Sigmoid colon (tissue), 7 donors: ENCODE results near the gene PACS2. TPM values are rescaled to one million over a fixed set of nuclear protein-coding genes. Genes with fewer than 3 reads are reported as not detected.

Experiments
- DNase-seq: peaks from one replicate; pipeline ENCODE4 v3.0.0-alpha.2; 2019
- H3K27ac ChIP-seq, 4 donors: fragments of 200-600 bp; sonication (generic); one replicate each; pipeline ENCODE4 v1.5.1; 2016 to 2019; ENCODE audit warnings: mild to moderate bottlenecking in 1 of 4
- H3K27me3 ChIP-seq, 3 donors: fragments of 200-600 bp; sonication (generic); one replicate each; pipeline ENCODE4 v1.5.1; 2019; ENCODE audit warnings: mild to moderate bottlenecking in 1 of 3
- H3K36me3 ChIP-seq, 4 donors: fragments of 200-600 bp; sonication (generic); one replicate each; pipeline ENCODE4 v1.5.1; 2016 to 2019
- H3K4me1 ChIP-seq, 4 donors: fragments of 200-600 bp; sonication (generic); one replicate each; pipeline ENCODE4 v1.5.1; 2017 to 2019
- H3K4me3 ChIP-seq, 4 donors: fragments of 200-600 bp; sonication (generic); one replicate each; pipeline ENCODE4 v1.5.1; 2017 to 2019; ENCODE audit warnings: mild to moderate bottlenecking in 2 of 4, moderate library complexity in 1 of 4
- H3K9me3 ChIP-seq, 4 donors: fragments of 200-600 bp in 3 of 4; sonication (generic) in 3 of 4; one replicate each; pipeline versions ENCODE4 v1.5.1 to v1.6.1; 2013 to 2019
- EP300 ChIP-seq, 4 donors: sonication (generic); formaldehyde crosslinking; IDR thresholded peaks; one replicate each; pipeline ENCODE4 v1.6.1; 2017; ENCODE audit warnings: antibody characterized with exemption in 4 of 4
- POLR2A ChIP-seq, 2 donors: fragments of 450-650 bp; IDR thresholded peaks; one replicate each; pipeline ENCODE4 v1.6.1; 2016; ENCODE audit warnings: antibody characterized with exemption in 2 of 2, mild to moderate bottlenecking in 2 of 2, moderate library complexity in 2 of 2
- POLR2AphosphoS5 ChIP-seq, 4 donors: sonication (generic); formaldehyde crosslinking; IDR thresholded peaks; one replicate each; pipeline ENCODE4 v1.6.1; 2017; ENCODE audit warnings: antibody characterized with exemption in 4 of 4
- WGBS, 2 donors: extraction: QIAGEN DNeasy Blood & Tissue Kit; methylation state at CpG; one replicate each; pipeline ENCODE4 v1.1.7; 2013; 5-methylcytosine and 5-hydroxymethylcytosine counted together
- intact Hi-C: fragments of 100-400 bp; cut with DNase I; formaldehyde crosslinking; loops from one replicate; pipeline ENCODE4 v1.15.1; 2023
- polyA plus RNA-seq, 3 donors: library from polyadenylated mRNA; stranded (reverse); fragments of 200-250 nt; gene quantifications; one replicate each; pipeline ENCODE4 v1.2.3, GENCODE V29; 2013
- total RNA-seq, 4 donors: library from RNA; depleted of rRNA; stranded (reverse); fragments of >200 nt; gene quantifications; one replicate each; pipeline ENCODE4 v1.1.0, GENCODE V29; 2016
- TF ChIP-seq, protein P1 (sequence below), 4 experiments: fragments of 450-650 bp in 3 of 4; fragments of 200-600 bp in 1 of 4; IDR thresholded peaks; one replicate each; pipeline ENCODE4 v1.5.1; 2016 to 2019; ENCODE audit warnings: antibody characterized with exemption in 4 of 4, mild to moderate bottlenecking in 3 of 4, moderate library complexity in 2 of 4
- donor health status: healthy with polysubstance abuse.
- donor health status: Bipolar disorder and iron deficiency.
- donor health status: healthy.

PACS2 gene
- total and polyA plus RNA-seq, 7 donors: 19.8 to 90.6 (median 46.7) TPM

GRCh38 chr14:105418269-105419194 lies 104.0 kb downstream of the PACS2 start:
- TF ChIP-seq POLR2A (IDR thresholded peaks at IDR 0.05) (no peak), POLR2AphosphoS5 (IDR thresholded peaks at IDR 0.05) (no peak), EP300 (IDR thresholded peaks at IDR 0.05) (no peak)
- TF ChIP-seq, protein P1, sequence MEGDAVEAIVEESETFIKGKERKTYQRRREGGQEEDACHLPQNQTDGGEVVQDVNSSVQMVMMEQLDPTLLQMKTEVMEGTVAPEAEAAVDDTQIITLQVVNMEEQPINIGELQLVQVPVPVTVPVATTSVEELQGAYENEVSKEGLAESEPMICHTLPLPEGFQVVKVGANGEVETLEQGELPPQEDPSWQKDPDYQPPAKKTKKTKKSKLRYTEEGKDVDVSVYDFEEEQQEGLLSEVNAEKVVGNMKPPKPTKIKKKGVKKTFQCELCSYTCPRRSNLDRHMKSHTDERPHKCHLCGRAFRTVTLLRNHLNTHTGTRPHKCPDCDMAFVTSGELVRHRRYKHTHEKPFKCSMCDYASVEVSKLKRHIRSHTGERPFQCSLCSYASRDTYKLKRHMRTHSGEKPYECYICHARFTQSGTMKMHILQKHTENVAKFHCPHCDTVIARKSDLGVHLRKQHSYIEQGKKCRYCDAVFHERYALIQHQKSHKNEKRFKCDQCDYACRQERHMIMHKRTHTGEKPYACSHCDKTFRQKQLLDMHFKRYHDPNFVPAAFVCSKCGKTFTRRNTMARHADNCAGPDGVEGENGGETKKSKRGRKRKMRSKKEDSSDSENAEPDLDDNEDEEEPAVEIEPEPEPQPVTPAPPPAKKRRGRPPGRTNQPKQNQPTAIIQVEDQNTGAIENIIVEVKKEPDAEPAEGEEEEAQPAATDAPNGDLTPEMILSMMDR (IDR thresholded peaks at IDR 0.05): no peak
- Histone ChIP-seq H3K4me3 (peak overlapping the region in 3 of 4 donors; percentile 73 to 84 (median 83)), H3K27ac (peak overlapping the region in 3 of 4 donors; percentile 72 to 83 (median 79)), H3K9me3 (no peaks in the 10 kb centered on the region), H3K36me3 (no peaks in the 10 kb centered on the region), H3K4me1 (peaks cover 0 to 57% (median 52%) of the 10 kb centered on the region in 4 donors), H3K27me3 (peaks cover 0 to under 1% (median 0%) of the 10 kb centered on the region in 3 donors)
- DNase-seq: no peak
- WGBS, 2 donors: 65 to 81% methylated on average over 19 of the region's 19 CpGs
- intact Hi-C loops: loop anchor here (2.0 to 5.0 kb wide), 2 partner anchors 72 to 106 kb away; partner anchors contain the start of genes PACS2 and TEDC1

GRCh38 chr14:105419195-105420091 lies 104.9 kb downstream of the PACS2 start, which contains the start of gene MTA1:
TSS of gene MTA1 (plus strand) at chr14:105419827. CDS start at chr14:105420036, 209 bp downstream.
- Histone ChIP-seq H3K4me3 (peak within 1 kb of the TSS; percentile 73 to 84 (median 78)), H3K36me3 (no peaks in the 10 kb centered on the region), H3K9me3 (no peaks in the 10 kb centered on the region), H3K27ac (peak within 1 kb of the TSS; percentile 74 to 84 (median 81)), H3K4me1 (peaks cover 0 to 54% (median 49%) of the 10 kb centered on the region in 4 donors), H3K27me3 (no peaks in the 10 kb centered on the region)
- intact Hi-C loops: loop anchor here (2.0 to 5.0 kb wide), 2 partner anchors 71 to 107 kb away; partner anchors contain the start of genes PACS2 and TEDC1
- TF ChIP-seq POLR2AphosphoS5 (IDR thresholded peaks at IDR 0.05): no peak
- 2 to 5% methylated on average over 96 of the region's 96 CpGs for WGBS, 2 donors
- no peak for DNase-seq

DNA sequence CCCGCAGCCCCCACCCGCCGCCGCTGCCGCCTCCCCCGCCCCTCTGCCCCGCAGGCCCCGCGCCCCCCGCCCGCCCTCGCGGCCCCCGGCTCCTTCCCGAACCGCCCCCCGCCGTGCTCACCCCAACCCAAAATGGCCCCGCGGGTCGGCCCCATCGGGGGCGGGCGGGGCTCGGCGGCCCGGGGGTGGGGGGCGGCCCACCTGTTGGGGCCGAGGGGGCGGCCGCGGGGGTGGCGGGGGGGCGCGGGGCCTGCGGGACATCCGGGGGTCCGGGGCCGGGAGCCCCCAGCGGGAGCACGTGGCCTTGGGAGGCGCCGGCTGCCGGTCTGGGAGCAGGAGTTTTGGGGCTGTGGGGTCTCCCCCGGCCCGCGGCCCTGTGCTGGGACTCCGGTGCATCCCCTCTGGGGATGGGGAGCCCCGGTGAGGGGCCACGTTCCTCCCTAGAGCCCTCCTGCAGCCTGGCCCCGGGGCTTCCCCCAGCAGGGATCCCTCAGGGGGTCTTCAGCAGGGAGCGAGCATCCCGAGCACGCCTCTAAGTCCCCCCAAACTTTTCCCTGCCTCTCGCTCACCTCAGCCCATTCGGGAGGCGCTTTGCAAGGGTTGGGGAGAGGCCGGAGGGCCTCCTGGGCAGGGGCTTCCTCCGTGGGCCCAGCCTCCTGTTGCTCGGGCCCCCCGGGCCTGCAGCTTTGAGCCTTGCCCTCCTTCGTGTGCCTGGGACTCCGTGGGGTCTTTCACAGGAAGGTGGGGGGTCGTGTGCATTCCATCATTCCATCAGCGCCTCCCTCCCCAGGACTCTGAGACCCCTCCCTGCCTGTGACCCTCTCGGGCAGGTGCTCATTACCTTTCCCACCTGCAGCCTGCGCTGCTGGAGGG lies 105.8 kb downstream of the PACS2 start:
- DNase-seq: no peak
- Histone ChIP-seq H3K27me3 (no peaks in the 10 kb centered on the region), H3K4me3 (peak overlapping the region; percentile 53 to 84 (median 78)), H3K36me3 (no peaks in the 10 kb centered on the region), H3K27ac (peak overlapping the region; percentile 71 to 84 (median 81)), H3K4me1 (peaks cover 0 to 47% (median 42%) of the 10 kb centered on the region in 4 donors), H3K9me3 (no peaks in the 10 kb centered on the region)
- TF ChIP-seq, protein P1 (IDR thresholded peaks at IDR 0.05): no peak
- WGBS, 2 donors: 2 to 3% methylated on average over 65 to 66 of the region's 67 CpGs
- intact Hi-C loops: no loop called here

DNA sequence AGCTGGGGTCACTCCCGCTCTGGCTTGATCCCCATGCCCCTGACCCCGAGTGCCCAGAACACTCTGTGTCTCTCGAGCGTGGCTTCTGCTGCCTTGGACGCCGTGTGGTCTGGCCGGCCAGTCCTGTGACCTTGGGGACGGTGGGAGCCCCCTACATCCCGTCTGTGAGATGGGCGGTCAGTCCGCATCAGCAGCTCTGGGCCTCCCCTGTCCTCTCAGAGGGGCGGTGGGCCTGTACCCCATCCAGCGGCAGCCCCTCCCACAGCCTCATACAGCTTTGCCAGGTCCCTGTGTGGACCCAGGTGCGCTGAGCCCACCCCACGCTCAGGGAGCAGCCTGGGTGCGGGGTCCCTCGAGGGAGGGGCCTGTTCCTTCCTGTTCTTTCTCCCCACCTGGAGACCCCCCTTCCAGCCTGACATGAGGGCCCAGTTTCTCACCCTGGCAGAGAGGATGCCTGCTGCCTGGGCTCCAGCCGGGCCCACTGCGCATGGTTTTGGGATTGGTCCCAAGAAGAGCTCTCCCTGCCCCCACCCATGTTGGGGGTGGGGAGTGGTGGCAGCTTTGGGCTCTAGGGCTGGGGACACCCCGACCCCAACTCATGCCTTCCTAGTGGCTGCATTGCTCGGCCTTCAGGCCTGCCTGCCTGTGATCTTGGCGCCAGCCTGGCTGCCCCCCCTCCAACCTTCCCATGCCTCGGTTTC lies 106.6 kb downstream of the PACS2 start:
- Histone ChIP-seq H3K4me3 (peak overlapping the region; percentile 53 to 84 (median 78)), H3K4me1 (peaks cover 0 to 40% (median 35%) of the 10 kb centered on the region in 4 donors), H3K36me3 (peaks cover 0 to under 1% (median 0%) of the 10 kb centered on the region in 4 donors), H3K27me3 (no peaks in the 10 kb centered on the region), H3K27ac (peak overlapping the region; percentile 71 to 84 (median 81)), H3K9me3 (no peaks in the 10 kb centered on the region)
- WGBS, 2 donors: 52 to 55% methylated on average over 23 of the region's 23 CpGs
- no peak for DNase-seq
- intact Hi-C loops: no loop called here
- no peak for TF ChIP-seq EP300 (IDR thresholded peaks at IDR 0.05)
- no peak for TF ChIP-seq POLR2AphosphoS5 (IDR thresholded peaks at IDR 0.05)
- TF ChIP-seq POLR2A (IDR thresholded peaks at IDR 0.05): no peak
